GM18511 (cell line): ENCODE measurements around the gene SLC35E3.

Experiments used
- ATAC-seq: cut with Tn5 transposase; IDR thresholded peaks from one replicate; pipeline ENCODE4 v1.9.1; 2021; ENCODE audit warnings: mild to moderate bottlenecking, moderate library complexity; ENCODE audit not compliant: unreplicated experiment

The SLC35E3 gene

GRCh38 chr12:68769941-68770340 is 24.0 kb downstream of the SLC35E3 start:
- no peak for ATAC-seq

GRCh38 chr12:68771223-68771925 is 25.4 kb downstream of the SLC35E3 start:
- no peak for ATAC-seq

- no peak for ATAC-seq
Measured at GRCh38 chr12:68772714-68773113, 26.7 kb downstream of the SLC35E3 start.

GRCh38 chr12:68773582-68773981 is 27.6 kb downstream of the SLC35E3 start:
- ATAC-seq = no peak

- ATAC-seq = no peak
Measured at GRCh38 chr12:68775121-68775630, 29.2 kb downstream of the SLC35E3 start.

GRCh38 chr12:68776976-68777610 is 31.1 kb downstream of the SLC35E3 start:
- ATAC-seq = no peak

- no peak for ATAC-seq
Measured at GRCh38 chr12:68779280-68779679, 33.3 kb downstream of the SLC35E3 start.

- ATAC-seq = no peak
Measured at GRCh38 chr12:68780731-68781130, 34.8 kb downstream of the SLC35E3 start.

- ATAC-seq = no peak
Measured at GRCh38 chr12:68781728-68782127, 35.8 kb downstream of the SLC35E3 start.

GRCh38 chr12:68784015-68784414 is 38.0 kb downstream of the SLC35E3 start:
- no peak for ATAC-seq

GRCh38 chr12:68785358-68785757 is 39.4 kb downstream of the SLC35E3 start:
- no peak for ATAC-seq

- no peak for ATAC-seq
Measured at GRCh38 chr12:68785823-68786222, 39.8 kb downstream of the SLC35E3 start.

GRCh38 chr12:68786929-68787328 is 41.0 kb downstream of the SLC35E3 start:
- no peak for ATAC-seq

GRCh38 chr12:68788554-68789143 is 42.7 kb downstream of the SLC35E3 start:
- ATAC-seq = no peak

GRCh38 chr12:68789144-68789878 is 43.3 kb downstream of the SLC35E3 start:
- ATAC-seq = no peak

GRCh38 chr12:68790081-68790951 is 44.3 kb downstream of the SLC35E3 start:
- no peak for ATAC-seq

GRCh38 chr12:68790952-68791234 is 44.9 kb downstream of the SLC35E3 start:
- ATAC-seq = no peak

- no peak for ATAC-seq
Measured at GRCh38 chr12:68791897-68792481, 46.0 kb downstream of the SLC35E3 start.

- peak; percentile 95 for ATAC-seq
Measured at GRCh38 chr12:68792952-68793351, 47.0 kb downstream of the SLC35E3 start.

- no peak for ATAC-seq
Measured at GRCh38 chr12:68793436-68793835, 47.5 kb downstream of the SLC35E3 start.
